Endothelial cell of hepatic sinusoid (primary cell): ENCODE results near the gene ZG16B.

ENCODE experiments used
- in situ Hi-C: cut with HindIII; loops from 2 replicates; pipeline ENCODE4 v1.10.0; 2017; ENCODE audit warnings: low sequenced_read_pairs

Gene ZG16B, protein sequence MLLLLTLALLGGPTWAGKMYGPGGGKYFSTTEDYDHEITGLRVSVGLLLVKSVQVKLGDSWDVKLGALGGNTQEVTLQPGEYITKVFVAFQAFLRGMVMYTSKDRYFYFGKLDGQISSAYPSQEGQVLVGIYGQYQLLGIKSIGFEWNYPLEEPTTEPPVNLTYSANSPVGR

DNA sequence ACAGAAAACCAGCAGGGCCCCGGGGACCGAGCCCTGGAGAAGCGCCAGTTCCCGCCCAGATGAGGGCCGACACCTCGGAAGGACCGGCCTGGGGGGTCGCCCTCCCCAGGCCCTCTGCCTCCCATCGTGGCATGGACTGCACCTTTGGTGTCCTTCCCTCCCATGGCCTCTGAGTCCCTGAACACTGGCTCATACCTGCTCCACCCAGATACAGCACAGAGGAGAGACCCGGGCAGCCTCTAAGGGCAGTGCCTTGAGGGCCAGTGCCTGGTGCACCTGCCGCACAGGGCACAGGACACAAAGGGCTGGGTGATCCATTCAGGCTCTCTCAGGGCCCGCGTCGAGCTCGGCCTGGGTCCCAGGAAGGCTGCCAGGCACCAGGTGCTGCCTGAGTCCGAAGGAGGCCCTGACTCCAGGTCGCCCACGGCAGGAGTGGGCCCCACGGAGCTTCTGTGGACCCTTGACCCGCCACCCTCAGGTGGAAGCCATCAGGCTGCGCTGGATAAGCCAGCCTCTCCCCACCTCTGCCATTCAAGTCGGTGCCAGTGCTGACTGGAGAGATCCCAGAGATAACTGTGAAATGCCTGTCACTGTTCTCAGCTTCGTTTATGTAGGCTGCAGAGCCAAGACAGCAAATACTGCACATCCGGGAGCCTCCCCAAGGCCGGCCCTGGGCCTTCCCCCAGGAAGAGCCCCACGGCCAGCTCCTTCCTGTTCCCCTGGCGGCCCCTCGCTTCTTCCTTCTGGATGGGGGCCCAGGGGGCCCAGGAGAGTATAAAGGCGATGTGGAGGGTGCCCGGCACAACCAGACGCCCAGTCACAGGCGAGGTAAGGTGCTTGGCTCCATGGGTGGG is at the start of gene ZG16B:
Gene ZG16B (plus strand): TSS at position 803 of the 854 bp plus-strand sequence. CDS start 139 bp downstream, outside the sequence.
- in situ Hi-C loops = no loop called here

DNA sequence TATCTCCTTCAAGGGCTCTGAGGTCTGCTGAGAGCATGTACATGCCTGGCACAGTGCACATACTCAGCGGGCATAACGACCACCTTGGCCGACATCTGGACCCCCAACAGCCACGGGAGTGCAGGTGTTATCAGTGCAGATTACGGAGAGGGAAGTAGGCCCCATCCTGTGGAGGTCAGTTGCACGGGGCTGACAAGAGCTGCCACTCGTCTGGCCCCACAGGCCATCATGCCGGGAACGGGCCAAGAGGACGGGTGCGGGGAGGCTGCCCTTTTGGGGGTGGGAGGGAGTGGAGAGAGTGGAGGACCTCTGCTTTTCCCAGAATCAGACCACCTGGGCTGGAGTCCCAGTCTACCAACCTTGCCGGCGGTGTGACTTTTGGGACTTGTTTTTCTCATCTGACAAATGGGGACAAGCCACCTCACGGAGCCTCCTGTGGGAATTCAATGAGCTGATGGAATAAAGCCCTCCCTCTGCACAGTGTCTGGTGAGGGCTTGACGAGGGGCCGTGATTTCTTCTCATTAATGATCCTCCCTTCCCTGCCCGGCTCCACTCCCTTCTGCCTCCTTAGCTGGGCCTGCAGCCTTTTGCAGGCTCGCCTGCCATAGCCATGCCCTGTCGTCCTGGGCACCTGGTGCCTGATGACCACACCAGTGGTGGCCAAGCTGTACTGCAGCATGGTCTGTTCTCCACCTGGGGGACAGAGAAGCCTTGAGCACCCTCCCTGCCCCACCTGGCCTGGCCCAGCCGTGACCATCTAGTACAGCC is 47.3 kb upstream of the ZG16B start:
- in situ Hi-C loops = no loop called here

- in situ Hi-C loops = no loop called here
Observed at GRCh38 chr16:2783581-2784357, 46.3 kb upstream of the ZG16B start.

GRCh38 chr16:2784358-2785100 is 45.6 kb upstream of the ZG16B start:
- in situ Hi-C loops = no loop called here

DNA sequence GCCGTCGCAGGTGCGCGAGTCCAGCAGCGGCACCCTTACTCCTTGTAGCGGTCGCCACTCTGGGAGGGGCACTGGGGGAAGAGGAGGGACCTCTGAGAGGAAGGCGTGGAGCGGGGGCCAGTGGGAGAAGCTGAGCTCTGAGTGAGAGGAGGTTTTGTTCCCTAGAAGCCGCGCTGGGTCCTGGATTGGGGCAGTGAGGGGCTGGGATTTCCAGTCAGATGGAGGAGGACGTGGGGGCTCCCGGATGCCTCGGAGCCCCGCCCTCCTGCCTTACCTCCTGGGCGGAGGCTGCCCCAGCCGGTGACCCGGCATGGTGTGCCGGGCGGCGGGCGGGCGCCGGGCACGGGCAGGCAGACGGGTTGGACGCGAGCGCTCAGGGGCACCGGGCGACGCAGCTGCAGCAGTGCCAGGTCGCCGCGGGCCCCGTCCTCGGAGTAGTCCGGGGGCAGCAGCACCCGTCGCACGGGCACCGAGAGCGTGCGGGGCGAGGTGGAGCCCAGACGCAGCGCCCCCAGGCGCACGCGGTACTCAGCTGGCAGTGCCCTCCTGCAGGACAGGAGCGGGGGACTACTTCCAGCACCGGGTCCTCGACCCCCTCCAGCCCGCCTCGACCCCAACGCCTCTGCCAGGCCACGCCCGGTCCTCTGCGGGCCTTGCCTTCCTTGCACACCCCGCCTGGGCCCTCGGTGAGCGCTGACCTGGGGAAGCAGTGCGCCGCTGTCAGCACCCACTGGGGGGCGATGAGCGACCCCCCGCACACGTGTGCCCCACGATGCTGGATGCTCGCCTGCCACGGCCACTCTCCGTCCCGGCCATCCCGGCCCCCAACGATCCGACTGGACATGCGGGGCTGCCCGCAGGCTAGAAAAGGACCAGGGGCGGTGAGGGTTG is 44.8 kb upstream of the ZG16B start:
- in situ Hi-C loops = no loop called here

DNA sequence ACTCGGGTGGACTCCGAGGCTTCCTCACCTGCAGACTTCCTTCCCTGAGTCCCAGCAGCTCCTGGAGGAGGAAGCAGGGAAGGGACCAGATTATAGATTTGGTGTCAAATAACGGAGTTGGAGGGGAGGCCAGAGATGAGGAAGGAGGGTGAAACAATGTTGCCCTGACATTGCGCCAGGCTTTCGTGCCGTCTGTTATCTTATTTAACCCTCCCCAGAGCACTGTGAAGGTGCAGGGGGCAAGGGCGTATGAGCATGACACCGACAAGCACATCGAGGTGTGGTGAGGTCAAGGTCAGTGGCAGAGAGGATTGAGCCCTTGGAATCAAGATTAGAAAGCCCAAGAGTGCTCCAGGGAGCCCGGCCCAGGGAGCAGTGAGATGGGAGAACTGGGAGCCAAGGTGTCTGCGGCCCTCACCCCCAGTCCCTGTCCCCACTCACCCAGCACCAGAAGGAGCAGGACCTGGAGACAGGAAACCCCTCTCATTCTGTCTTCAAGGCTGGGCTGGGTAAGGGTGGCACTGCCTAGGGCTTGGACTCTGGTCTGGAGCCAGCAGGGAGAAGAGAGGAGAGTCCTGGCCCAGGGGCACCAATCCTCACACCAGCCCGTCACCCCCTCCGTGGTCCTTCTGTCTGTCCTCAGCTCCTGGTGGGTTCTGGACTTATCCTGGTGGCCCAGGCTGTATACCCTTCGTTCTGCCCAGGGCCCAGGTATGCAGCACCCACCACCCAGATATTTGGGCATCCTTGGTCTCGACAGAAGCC is 43.9 kb upstream of the ZG16B start:
- in situ Hi-C loops = no loop called here

DNA sequence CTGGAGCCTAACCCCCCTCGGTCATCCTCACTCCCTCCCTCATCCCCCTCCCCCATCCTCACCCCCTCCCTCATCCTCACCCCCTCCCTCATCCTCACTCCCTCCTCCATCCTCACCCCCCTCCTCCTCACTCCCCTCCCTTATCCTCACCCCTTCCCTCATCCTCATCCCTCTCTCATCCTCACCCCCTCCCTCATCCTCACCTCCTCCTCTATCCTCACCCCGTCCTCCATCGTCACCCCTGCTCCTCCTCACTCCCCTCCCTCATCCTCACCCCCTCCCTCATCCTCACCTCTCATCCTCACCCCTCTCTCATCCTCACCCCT is 43.3 kb upstream of the ZG16B start:
- in situ Hi-C loops = no loop called here

DNA sequence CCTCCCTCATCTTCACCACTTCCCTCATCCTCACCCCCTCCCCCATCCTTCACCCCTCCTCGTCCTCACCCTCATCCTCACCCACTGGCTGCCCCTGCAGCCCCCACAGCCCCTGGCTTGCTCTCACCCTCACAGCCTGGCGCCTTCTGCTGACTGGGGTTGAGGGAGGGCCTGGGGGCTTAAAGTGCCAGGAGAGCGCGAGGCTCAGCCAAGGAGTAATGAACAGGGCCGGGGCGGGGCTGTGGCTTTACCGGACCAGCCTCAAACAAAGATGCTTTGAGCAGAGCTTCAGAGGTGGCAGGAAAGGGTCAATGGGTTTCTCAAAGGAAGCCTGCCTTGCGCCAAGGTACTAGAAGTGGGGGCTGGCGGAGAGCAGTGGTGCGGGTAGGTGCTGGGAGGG is 42.7 kb upstream of the ZG16B start, which contains the start of gene PRSS33:
Gene PRSS33 (minus strand): TSS at position 155 of the 400 bp plus-strand sequence. CDS start 1,013 bp downstream, outside the sequence.
- in situ Hi-C loops = no loop called here

DNA sequence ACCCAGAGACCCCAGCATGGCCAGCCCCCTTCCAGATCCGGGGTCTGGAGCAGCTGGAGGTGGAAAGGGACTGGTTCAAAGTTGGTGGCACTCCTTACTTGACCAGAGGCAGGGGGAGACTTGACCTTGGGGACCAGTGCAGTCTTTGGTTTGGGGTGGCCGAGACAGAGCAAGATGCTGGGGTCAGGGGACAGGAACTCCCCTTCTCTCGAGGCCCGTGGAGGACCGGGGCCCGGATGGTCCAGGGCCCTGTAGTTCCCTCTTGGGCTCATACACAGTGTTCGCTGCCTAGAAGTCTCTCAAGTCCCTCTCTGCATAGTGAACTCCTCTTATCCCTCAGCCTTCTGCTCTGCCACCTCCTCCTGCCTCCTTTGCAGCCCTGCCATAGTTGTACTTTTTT is 42.1 kb upstream of the ZG16B start:
- in situ Hi-C loops = no loop called here

DNA sequence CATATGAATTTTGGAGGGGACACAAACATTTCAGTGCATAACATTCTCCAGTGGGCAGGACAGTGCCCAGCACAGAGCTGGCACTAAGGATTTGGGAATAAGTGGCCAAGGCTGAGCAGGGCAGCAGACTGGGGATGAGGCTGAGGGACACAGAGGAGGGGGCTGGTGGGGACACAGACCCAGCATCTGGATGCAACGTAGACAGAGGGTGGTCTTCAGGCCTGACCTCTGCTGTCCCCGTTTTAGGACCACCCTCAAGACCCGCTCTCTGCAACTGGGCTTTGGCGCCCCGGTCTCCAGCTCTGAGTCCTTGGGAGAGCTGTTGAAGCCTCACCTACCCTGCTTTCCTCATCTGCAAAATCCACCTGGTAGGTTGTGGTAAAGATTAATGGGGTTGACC is 39.5 kb upstream of the ZG16B start:
- in situ Hi-C loops = no loop called here

DNA sequence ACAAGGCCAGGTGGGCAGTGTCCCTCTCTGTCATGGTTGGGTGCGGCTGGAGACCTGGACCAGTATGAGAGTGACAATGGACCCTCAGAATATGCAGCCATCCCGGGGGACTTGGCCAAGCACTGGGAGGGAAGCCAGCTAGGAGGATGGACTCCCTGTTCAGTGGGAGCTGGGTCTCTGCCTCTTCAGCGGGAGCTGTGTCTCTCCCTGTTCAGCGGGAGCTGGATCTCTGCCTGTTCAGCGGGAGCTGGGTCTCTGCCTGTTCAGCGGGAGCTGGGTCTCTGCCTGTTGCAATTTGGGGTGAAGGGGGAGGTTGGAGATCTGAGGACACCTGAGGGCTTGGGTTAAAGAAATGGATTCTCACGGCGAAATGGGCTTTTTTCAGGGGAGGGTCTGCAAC is 38.9 kb upstream of the ZG16B start:
- in situ Hi-C loops = no loop called here

DNA sequence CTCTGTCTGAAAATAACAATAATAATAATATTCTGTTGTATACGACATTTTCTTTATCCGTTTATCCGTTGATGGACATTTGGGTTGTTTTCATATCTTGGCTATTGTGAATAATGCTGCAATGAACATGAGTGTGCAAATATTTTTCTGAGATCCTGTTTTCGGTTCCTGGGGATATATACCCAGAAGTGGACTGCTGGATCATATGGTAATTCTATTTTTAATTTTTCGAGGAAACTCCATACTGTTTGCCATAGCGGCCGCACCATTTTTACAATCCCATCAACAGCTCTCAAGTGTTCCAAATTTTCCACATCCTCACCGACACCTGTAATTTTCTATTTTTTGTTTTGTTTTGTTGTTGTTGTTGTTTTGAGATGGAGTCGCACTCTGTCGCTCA is 37.2 kb upstream of the ZG16B start:
- in situ Hi-C loops = no loop called here

DNA sequence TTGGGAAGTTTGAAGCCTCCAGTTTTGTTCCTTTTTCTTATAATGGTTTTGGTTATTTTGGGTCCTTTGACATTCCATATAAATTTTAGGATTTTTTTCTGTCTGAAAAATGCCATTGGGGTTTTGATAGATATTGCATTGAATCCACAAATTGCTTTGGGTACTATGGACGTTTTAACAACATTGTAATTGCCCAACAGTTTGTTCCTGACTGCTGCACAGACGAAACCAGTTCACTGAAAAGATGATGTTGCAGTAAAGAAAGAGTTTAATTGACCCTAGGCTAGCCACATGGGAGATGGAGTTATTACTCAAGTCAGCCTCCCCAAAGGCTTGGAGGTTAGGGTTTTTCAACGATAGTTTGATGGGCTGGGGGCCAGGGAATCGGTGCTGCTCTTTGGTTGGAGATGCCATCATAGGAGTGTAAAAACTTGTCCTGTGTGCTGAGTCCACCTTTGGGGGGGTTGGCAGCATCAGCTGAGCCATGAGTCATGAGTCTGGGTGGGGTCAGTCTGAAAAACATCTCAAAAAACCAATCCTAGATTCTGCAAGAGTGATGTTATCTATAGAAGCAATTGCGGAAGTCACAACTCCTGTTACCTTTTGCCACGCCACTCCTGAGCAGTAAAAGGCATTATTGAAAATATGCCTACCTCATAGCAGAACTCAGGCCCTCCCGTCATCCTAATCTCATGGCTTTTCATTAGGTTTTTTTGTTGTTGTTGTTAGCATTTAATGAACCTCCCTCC is 34.5 kb upstream of the ZG16B start:
- in situ Hi-C loops = no loop called here

DNA sequence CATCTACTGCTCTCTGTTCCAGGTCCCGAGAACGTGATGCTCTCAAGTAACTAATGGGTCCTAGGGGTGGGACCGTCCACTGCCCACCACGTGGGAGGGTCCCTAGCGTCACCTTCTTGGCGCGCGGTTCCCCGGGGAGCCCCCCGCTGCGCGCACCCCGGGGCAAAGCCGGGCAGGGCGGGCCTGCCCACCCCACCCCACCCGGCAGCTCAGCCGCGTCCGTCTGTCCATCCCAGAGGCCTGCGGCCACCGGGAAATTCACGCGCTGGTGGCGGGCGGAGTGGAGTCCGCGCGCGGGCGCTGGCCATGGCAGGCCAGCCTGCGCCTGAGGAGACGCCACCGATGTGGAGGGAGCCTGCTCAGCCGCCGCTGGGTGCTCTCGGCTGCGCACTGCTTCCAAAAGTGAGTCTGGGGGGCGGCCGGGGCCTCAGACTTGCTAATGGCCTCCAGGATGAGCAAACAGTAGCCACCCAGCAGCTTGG is 31.3 kb upstream of the ZG16B start:
- in situ Hi-C loops = no loop called here

GRCh38 chr16:2799205-2799858 is 30.8 kb upstream of the ZG16B start:
- in situ Hi-C loops = no loop called here

- in situ Hi-C loops = no loop called here
Observed at GRCh38 chr16:2799859-2800226, 30.3 kb upstream of the ZG16B start.

DNA sequence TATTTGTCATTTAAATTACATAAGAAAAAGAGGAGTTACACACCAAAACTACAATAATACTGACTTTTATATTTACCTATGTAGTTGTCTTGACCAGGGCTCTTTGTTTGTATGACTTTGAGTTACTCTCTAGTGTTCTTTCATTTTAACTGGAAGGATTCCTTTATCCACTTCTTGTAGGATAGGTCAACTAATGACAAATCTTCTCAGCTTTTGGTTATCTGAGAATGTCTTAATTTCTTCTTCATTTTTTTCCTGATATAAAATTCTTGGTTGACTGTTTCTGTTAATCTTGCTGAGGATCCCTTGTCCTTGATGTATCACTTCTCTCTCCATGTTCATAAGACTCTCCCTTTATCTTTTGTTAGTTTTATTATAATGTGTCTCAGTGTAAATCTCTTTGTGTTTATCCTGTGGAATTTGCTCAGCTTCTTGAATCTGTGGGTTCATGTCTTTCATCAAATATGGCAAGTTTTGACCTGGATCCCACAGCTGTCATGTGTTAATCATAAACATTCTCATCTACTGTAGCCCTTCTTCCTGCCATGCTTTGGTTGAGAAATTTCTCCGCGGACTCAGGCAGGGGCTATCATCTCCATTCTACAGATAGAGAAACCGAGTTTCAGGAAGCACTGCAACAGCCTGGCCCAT is 26.4 kb upstream of the ZG16B start:
- in situ Hi-C loops = no loop called here
